ENCODE results near the gene NEK7.

DNA sequence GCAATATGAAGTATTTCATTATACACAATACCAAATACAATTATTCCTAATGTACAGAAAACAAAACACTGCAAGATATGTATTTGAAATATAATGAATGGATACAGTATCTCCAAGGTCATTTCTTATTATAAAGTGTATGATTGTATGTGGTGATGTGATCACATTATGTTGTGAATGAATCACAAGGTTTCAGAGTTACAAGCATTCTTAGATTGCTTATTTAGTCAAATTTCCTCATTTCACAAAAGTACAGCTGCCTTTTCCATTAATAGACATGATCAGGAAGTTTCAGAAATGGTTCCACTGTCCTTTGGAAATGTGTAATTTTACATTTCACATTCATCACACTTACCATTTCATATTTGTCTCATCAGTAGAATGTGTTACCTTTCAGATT, 28.3 kb upstream of the NEK7 start:
- TF ChIP-seq, protein P1, sequence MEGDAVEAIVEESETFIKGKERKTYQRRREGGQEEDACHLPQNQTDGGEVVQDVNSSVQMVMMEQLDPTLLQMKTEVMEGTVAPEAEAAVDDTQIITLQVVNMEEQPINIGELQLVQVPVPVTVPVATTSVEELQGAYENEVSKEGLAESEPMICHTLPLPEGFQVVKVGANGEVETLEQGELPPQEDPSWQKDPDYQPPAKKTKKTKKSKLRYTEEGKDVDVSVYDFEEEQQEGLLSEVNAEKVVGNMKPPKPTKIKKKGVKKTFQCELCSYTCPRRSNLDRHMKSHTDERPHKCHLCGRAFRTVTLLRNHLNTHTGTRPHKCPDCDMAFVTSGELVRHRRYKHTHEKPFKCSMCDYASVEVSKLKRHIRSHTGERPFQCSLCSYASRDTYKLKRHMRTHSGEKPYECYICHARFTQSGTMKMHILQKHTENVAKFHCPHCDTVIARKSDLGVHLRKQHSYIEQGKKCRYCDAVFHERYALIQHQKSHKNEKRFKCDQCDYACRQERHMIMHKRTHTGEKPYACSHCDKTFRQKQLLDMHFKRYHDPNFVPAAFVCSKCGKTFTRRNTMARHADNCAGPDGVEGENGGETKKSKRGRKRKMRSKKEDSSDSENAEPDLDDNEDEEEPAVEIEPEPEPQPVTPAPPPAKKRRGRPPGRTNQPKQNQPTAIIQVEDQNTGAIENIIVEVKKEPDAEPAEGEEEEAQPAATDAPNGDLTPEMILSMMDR (IDR thresholded peaks at IDR 0.05; ENCODE audit: low read length): no peak
- TF ChIP-seq EZH2phosphoT487 (IDR thresholded peaks at IDR 0.05; ENCODE audit: low read length) (no peak), EZH2 (optimal IDR thresholded peaks at IDR 0.05; ENCODE audit: low read depth, low read length) (no peak)
